ENCODE results near the gene NAIF1. TPM values are rescaled to one million over a fixed set of nuclear protein-coding genes. Genes with fewer than 3 reads are reported as not detected.

Gene NAIF1
- polyA plus RNA-seq, 2 donors: 6.1 to 6.9 TPM

DNA sequence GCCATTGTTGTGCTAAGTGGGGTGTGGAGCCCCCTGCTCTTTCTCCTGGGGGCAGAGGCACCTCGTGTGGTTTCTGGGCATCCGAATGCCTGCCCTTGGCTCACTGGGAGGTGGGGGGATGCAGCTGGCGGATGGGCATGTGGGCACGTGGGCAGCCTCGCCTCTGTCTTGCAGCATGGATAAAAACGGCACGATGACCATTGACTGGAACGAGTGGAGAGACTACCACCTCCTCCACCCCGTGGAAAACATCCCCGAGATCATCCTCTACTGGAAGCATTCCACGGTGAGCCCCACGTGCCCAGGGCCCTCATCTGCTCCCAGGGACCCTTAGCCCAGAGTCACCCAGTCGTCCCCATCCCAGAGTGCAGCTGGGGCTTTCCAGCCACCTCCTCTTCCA, 35.1 kb upstream of the NAIF1 start:
- peaks cover 33 to 54% of the 10 kb centered on the region in 2 donors for H3K36me3 ChIP-seq (ENCODE audit: control insufficient read depth in 2 of 2, insufficient read depth in 2 of 2, low read length in 1 of 2)
- H3K27ac ChIP-seq (ENCODE audit: low read depth in 2 of 2, low read length in 1 of 2): no peak overlapping the region
- peaks cover 11 to 23% of the 10 kb centered on the region in 2 donors for H3K4me1 ChIP-seq (ENCODE audit: control insufficient read depth in 2 of 2, insufficient read depth in 2 of 2, low read length in 1 of 2)
- no peaks in the 10 kb centered on the region for H3K9me3 ChIP-seq (ENCODE audit: control insufficient read depth in 2 of 2, insufficient read depth in 1 of 2, low read depth in 1 of 2, low read length in 1 of 2)
- H3K4me3 ChIP-seq (ENCODE audit: low read depth in 1 of 2, low read length in 2 of 2): no peak overlapping the region
- WGBS, 2 donors: 86 to 89% methylated on average over 13 of the region's 13 CpGs
- H3K27me3 ChIP-seq (ENCODE audit: control insufficient read depth in 1 of 2, insufficient read depth in 2 of 2, low read length in 2 of 2): no peaks in the 10 kb centered on the region

DNA sequence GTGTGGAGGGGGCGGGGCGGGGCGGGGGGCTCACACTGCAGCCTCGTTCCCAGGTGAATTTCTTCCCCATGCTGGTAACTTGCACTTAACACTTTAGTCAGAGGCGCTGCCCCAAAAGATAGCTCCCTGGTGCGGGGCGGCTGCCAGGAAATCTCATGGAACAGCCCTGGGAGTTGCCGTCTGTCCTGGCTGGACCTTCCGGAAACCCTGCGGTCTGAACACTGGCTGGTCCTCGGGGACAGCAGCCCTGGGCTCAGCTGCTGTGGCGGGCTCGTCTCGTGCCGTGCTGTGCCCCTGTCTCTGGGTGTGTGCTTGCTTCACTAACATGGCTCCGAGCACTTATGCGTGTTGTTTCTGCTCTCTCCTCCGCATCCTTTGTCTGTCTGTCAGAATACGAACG, 34.6 kb upstream of the NAIF1 start:
- peaks cover 11 to 23% of the 10 kb centered on the region in 2 donors for H3K4me1 ChIP-seq (ENCODE audit: control insufficient read depth in 2 of 2, insufficient read depth in 2 of 2, low read length in 1 of 2)
- H3K27me3 ChIP-seq (ENCODE audit: control insufficient read depth in 1 of 2, insufficient read depth in 2 of 2, low read length in 2 of 2): no peaks in the 10 kb centered on the region
- no peaks in the 10 kb centered on the region for H3K9me3 ChIP-seq (ENCODE audit: control insufficient read depth in 2 of 2, insufficient read depth in 1 of 2, low read depth in 1 of 2, low read length in 1 of 2)
- H3K36me3 ChIP-seq (ENCODE audit: control insufficient read depth in 2 of 2, insufficient read depth in 2 of 2, low read length in 1 of 2): peaks cover 30 to 49% of the 10 kb centered on the region in 2 donors
- no peak overlapping the region for H3K4me3 ChIP-seq (ENCODE audit: low read depth in 1 of 2, low read length in 2 of 2)
- 85 to 88% methylated on average over 20 of the region's 20 CpGs for WGBS, 2 donors
- no peak overlapping the region for H3K27ac ChIP-seq (ENCODE audit: low read depth in 2 of 2, low read length in 1 of 2)

DNA sequence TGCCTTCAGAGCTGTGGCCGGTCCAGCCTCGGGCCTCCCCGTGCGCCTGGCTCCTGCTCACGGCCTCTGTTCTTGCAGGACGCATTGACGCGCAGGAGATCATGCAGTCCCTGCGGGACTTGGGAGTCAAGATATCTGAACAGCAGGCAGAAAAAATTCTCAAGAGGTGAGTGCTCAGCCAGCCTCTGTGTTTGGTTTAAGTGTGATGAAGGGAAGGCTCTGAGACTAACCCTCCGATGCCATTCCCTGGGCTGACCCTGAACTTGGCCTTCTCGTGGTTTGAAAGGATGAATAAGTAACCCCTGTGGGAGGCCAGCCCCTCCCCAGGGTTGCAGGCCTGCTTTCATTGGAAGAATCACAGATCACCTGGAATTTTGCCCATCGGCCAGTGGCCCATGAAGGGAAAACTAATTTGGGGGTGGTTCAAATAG, 34.1 kb upstream of the NAIF1 start:
- Histone ChIP-seq H3K4me3 (ENCODE audit: low read depth in 1 of 2, low read length in 2 of 2) (no peak overlapping the region), H3K4me1 (ENCODE audit: control insufficient read depth in 2 of 2, insufficient read depth in 2 of 2, low read length in 1 of 2) (peaks cover 11 to 23% of the 10 kb centered on the region in 2 donors), H3K9me3 (ENCODE audit: control insufficient read depth in 2 of 2, insufficient read depth in 1 of 2, low read depth in 1 of 2, low read length in 1 of 2) (no peaks in the 10 kb centered on the region), H3K27ac (ENCODE audit: low read depth in 2 of 2, low read length in 1 of 2) (no peak overlapping the region), H3K27me3 (ENCODE audit: control insufficient read depth in 1 of 2, insufficient read depth in 2 of 2, low read length in 2 of 2) (no peaks in the 10 kb centered on the region), H3K36me3 (ENCODE audit: control insufficient read depth in 2 of 2, insufficient read depth in 2 of 2, low read length in 1 of 2) (peaks cover 28 to 45% of the 10 kb centered on the region in 2 donors)
- 85 to 88% methylated on average over 12 of the region's 12 CpGs for WGBS, 2 donors

DNA sequence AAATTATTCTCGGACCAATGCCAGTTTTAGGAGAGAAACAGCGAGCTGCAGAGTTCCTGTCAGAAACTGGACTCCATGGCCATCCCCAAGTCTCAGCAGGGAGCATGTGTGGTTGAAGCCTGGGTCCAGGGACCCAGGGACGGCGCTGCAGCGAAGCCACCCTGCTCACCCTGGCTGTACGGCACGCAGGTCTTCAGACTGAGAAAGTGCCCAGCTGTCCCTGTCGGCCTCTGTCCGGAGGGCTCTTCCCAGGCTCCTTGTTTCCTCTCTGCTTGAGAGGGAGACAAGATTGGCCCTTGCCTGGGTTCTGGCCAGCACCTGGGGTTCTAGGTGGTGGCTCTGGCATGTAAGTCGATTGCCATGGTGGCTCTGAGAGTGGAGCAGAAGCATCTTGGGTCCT, 33.5 kb upstream of the NAIF1 start:
- Histone ChIP-seq H3K27ac (ENCODE audit: low read depth in 2 of 2, low read length in 1 of 2) (peak overlapping the region; percentile 89 to 99), H3K4me3 (ENCODE audit: low read depth in 1 of 2, low read length in 2 of 2) (peak overlapping the region in 1 of 2 donors; percentile 61), H3K4me1 (ENCODE audit: control insufficient read depth in 2 of 2, insufficient read depth in 2 of 2, low read length in 1 of 2) (peaks cover 11 to 23% of the 10 kb centered on the region in 2 donors), H3K9me3 (ENCODE audit: control insufficient read depth in 2 of 2, insufficient read depth in 1 of 2, low read depth in 1 of 2, low read length in 1 of 2) (no peaks in the 10 kb centered on the region), H3K36me3 (ENCODE audit: control insufficient read depth in 2 of 2, insufficient read depth in 2 of 2, low read length in 1 of 2) (peaks cover 25 to 39% of the 10 kb centered on the region in 2 donors), H3K27me3 (ENCODE audit: control insufficient read depth in 1 of 2, insufficient read depth in 2 of 2, low read length in 2 of 2) (no peaks in the 10 kb centered on the region)
- WGBS, 2 donors: 64 to 82% methylated on average over 10 of the region's 10 CpGs

DNA sequence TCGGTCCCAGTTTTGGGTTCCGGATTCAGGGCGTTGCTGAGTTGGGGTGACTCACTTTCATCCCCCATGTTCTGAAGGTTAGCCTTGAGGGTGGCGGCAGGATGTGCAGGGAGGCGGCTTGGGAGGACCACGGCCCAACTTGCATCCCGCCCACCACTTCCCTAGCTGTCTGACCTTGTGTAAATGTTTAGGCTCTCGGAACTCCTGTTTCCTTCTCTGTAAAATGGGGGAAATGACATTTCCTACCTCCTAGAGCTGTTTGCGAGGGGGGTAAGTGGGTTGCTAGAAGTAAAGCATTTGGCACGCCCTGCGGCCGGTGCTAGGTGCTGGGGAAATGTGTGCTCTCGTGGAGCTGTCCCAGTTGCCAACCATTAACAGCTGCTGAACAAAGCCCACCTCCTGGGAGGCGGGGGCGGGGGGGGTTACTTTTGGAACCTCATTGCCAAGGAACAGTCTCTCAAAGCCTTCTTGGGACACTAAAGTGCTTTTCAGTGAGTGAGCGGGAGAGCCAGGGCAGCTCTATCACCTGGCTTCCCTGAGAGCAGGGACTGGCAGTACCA, 32.9 kb upstream of the NAIF1 start:
- H3K4me1 ChIP-seq (ENCODE audit: control insufficient read depth in 2 of 2, insufficient read depth in 2 of 2, low read length in 1 of 2): peaks cover 14 to 27% of the 10 kb centered on the region in 2 donors
- 47 to 50% methylated on average over 16 of the region's 16 CpGs for WGBS, 2 donors
- H3K36me3 ChIP-seq (ENCODE audit: control insufficient read depth in 2 of 2, insufficient read depth in 2 of 2, low read length in 1 of 2): peaks cover 25 to 36% of the 10 kb centered on the region in 2 donors

DNA sequence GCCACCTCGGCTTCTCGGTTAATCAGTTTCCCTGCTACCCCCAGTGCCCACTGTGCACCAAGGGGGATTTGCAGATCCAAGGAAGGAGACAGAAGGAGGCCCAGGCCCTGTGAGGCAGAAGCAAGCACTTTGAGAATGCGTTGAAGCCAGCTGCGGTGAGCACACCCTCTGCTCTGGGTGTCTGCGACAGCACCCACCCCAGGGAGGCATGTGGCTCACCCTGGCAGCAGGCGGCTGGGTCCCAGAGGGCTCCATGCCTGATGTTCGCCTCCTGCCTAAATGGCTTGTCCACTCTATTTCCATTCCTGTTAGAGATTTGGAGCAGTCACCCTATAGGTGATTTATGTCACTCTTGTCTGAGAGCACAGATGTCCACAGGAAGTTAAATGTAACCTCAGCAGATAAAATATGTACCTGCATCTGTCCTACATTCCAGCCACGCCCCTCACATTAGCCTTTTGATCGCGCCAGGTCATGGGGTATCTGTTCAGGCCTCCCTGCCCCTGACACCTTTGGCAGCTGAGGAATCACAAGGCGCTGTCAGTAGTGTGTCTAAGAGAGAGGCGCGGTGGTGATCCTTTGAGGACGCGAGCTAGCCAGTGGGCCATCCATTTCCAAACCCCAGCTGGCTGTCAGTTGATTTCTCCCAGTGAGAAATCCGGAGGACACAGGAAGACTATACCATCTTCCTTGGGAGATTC, 32.3 kb upstream of the NAIF1 start:
- peaks cover 25 to 36% of the 10 kb centered on the region in 2 donors for H3K36me3 ChIP-seq (ENCODE audit: control insufficient read depth in 2 of 2, insufficient read depth in 2 of 2, low read length in 1 of 2)
- no peaks in the 10 kb centered on the region for H3K27me3 ChIP-seq (ENCODE audit: control insufficient read depth in 1 of 2, insufficient read depth in 2 of 2, low read length in 2 of 2)
- peak overlapping the region; percentile 89 to 99 for H3K27ac ChIP-seq (ENCODE audit: low read depth in 2 of 2, low read length in 1 of 2)
- peak overlapping the region; percentile 54 to 61 for H3K4me3 ChIP-seq (ENCODE audit: low read depth in 1 of 2, low read length in 2 of 2)
- no peaks in the 10 kb centered on the region for H3K9me3 ChIP-seq (ENCODE audit: control insufficient read depth in 2 of 2, insufficient read depth in 1 of 2, low read depth in 1 of 2, low read length in 1 of 2)
- WGBS, 2 donors: 39 to 41% methylated on average over 16 of the region's 16 CpGs
- peaks cover 15 to 30% of the 10 kb centered on the region in 2 donors for H3K4me1 ChIP-seq (ENCODE audit: control insufficient read depth in 2 of 2, insufficient read depth in 2 of 2, low read length in 1 of 2)

More for the DNA sequence above, 32.9 kb upstream of the NAIF1 start:
- Histone ChIP-seq H3K27ac (ENCODE audit: low read depth in 2 of 2, low read length in 1 of 2) (peak overlapping the region; percentile 89 to 99), H3K9me3 (ENCODE audit: control insufficient read depth in 2 of 2, insufficient read depth in 1 of 2, low read depth in 1 of 2, low read length in 1 of 2) (no peaks in the 10 kb centered on the region), H3K4me3 (ENCODE audit: low read depth in 1 of 2, low read length in 2 of 2) (peak overlapping the region; percentile 54 to 61), H3K27me3 (ENCODE audit: control insufficient read depth in 1 of 2, insufficient read depth in 2 of 2, low read length in 2 of 2) (no peaks in the 10 kb centered on the region)

DNA sequence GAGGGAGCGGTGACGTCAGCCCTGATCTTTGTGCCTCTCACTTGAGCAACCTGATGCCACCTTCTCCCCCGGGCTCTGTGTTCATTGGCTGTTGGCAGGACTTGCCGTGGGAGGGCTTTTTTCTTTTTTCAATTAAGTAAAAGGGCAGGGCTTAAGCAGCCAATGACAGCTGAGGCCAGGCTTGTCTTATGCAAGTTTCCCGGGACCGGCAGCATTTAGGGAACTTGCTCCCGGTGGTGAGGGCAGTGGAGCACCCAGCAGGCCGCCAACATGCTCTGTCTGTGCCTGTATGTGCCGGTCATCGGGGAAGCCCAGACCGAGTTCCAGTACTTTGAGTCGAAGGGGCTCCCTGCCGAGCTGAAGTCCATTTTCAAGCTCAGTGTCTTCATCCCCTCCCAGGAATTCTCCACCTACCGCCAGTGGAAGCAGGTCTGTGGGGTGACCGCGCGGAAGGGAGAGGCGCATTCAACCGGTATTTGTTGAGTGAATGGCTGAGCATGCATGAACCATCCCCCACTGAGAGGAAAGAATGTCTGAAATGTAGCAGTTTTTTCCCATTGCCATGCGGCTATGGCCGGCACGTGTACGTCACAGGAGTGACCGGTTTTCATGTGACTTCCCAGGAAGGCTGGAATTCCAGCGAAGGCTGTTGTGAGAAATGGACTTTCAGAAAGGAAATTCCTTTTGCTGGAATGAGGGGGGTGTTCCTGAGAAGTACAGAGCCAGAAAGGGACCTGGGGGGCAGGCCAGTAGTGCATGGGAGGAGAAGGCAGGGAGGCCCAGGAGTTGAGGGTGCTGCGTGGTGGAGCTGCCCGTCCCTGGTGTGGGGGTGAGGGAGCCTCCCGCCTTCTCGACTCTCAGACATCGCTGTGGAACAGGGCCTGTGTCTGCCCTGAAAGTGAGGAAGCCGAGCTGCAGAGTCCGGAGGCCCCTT, 31.4 kb upstream of the NAIF1 start:
- Histone ChIP-seq H3K4me3 (ENCODE audit: low read depth in 1 of 2, low read length in 2 of 2) (peak overlapping the region; percentile 54 to 61), H3K9me3 (ENCODE audit: control insufficient read depth in 2 of 2, insufficient read depth in 1 of 2, low read depth in 1 of 2, low read length in 1 of 2) (no peaks in the 10 kb centered on the region), H3K27ac (ENCODE audit: low read depth in 2 of 2, low read length in 1 of 2) (peak overlapping the region; percentile 89 to 99), H3K36me3 (ENCODE audit: control insufficient read depth in 2 of 2, insufficient read depth in 2 of 2, low read length in 1 of 2) (peaks cover 18 to 29% of the 10 kb centered on the region in 2 donors), H3K4me1 (ENCODE audit: control insufficient read depth in 2 of 2, insufficient read depth in 2 of 2, low read length in 1 of 2) (peaks cover 15 to 26% of the 10 kb centered on the region in 2 donors), H3K27me3 (ENCODE audit: control insufficient read depth in 1 of 2, insufficient read depth in 2 of 2, low read length in 2 of 2) (no peaks in the 10 kb centered on the region)
- 13 to 17% methylated on average over 32 of the region's 32 CpGs for WGBS, 2 donors

DNA sequence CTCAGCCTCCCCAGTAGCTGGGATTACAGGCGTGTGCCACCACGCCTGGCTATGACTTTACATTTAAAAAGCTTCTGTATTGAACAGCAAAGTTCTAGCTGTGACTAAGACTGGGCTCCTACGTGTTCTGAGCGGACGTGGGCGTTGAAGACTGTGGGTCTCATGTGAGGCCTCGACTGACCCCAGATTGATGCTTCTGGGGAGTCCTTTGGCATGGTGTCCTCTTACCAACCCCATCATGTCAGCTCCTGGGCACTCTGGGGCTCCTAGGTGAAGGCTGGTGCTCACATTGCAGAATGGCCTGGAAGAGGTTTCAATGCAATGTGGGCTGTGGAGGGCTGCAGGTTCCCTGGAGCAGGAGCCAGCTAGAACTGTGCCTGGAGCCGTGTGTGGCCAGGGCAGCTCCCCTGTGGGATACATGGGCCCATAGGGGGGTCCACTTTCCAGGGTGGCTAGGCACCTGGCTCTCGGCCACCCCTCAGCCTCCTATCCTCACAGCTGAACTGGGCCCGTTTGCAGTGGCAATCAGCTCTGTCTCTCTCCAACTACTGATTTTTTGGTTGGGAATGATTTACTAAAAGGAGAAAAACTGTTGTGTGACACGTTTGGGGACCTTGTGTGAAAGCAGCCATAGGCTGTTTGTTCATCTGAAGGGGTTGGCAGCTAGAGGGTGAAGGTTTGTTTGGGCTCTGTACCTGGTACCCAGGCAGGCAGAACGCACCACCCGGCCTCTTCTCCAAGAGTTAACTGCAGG, 30.6 kb upstream of the NAIF1 start:
- 55% methylated on average over 13 of the region's 13 CpGs for WGBS, 2 donors
- no peaks in the 10 kb centered on the region for H3K27me3 ChIP-seq (ENCODE audit: control insufficient read depth in 1 of 2, insufficient read depth in 2 of 2, low read length in 2 of 2)

More for the DNA sequence above, 30.6 kb upstream of the NAIF1 start:
- no peak overlapping the region for H3K4me3 ChIP-seq (ENCODE audit: low read depth in 1 of 2, low read length in 2 of 2)
- peaks cover 9 to 21% of the 10 kb centered on the region in 2 donors for H3K36me3 ChIP-seq (ENCODE audit: control insufficient read depth in 2 of 2, insufficient read depth in 2 of 2, low read length in 1 of 2)
- no peaks in the 10 kb centered on the region for H3K9me3 ChIP-seq (ENCODE audit: control insufficient read depth in 2 of 2, insufficient read depth in 1 of 2, low read depth in 1 of 2, low read length in 1 of 2)
- H3K4me1 ChIP-seq (ENCODE audit: control insufficient read depth in 2 of 2, insufficient read depth in 2 of 2, low read length in 1 of 2): peaks cover 15 to 30% of the 10 kb centered on the region in 2 donors
- H3K27ac ChIP-seq (ENCODE audit: low read depth in 2 of 2, low read length in 1 of 2): peak overlapping the region; percentile 89 to 99
